KMS-11 (cell line): ENCODE data around the gene KCNMB2.
A peak's percentile ranks its signal among the peaks of the same experiment; 100 is the strongest.

Source experiments
- H2AFZ ChIP-seq: fragments of 200-600 bp; sonication (generic); 2 replicates; pipeline ENCODE4 v1.6.1; 2016; ENCODE audit warnings: antibody characterized with exemption, mixed run types, low read depth
- H3K27ac ChIP-seq: fragments of 200-600 bp; sonication (generic); 2 replicates; pipeline ENCODE4 v1.6.1; 2016; ENCODE audit warnings: mild to moderate bottlenecking, mixed run types
- H3K27me3 ChIP-seq: fragments of 200-600 bp; sonication (generic); 2 replicates; pipeline ENCODE4 v1.6.1; 2017; ENCODE audit warnings: mild to moderate bottlenecking, low read depth, mixed run types, moderate library complexity; ENCODE audit not compliant: insufficient read depth
- H3K36me3 ChIP-seq: fragments of 200-600 bp; sonication (generic); 2 replicates; pipeline ENCODE4 v1.6.1; 2017; ENCODE audit warnings: mild to moderate bottlenecking, mixed run types; ENCODE audit not compliant: insufficient read depth
- H3K4me1 ChIP-seq: fragments of 200-600 bp; sonication (generic); 2 replicates; pipeline ENCODE4 v1.6.1; 2016; ENCODE audit warnings: mild to moderate bottlenecking, low read depth, mixed run types; ENCODE audit not compliant: poor library complexity, severe bottlenecking
- H3K4me2 ChIP-seq: fragments of 200-600 bp; sonication (generic); 2 replicates; pipeline ENCODE4 v1.7.0; 2016; ENCODE audit warnings: mild to moderate bottlenecking, mixed run types
- H3K4me3 ChIP-seq: fragments of 200-600 bp; sonication (generic); IDR thresholded peaks from 2 replicates; pipeline ENCODE4 v1.6.1; 2017; ENCODE audit warnings: low read depth, low read length, mixed read lengths; ENCODE audit not compliant: insufficient read depth
- H3K79me2 ChIP-seq: fragments of 200-600 bp; sonication (generic); 2 replicates; pipeline ENCODE4 v1.6.1; 2016; ENCODE audit warnings: low read depth, mixed run types; ENCODE audit not compliant: insufficient read depth
- H3K9ac ChIP-seq: fragments of 200-600 bp; sonication (generic); 2 replicates; pipeline ENCODE4 v1.6.1; 2016; ENCODE audit warnings: mild to moderate bottlenecking, mixed run types
- H4K20me1 ChIP-seq: fragments of 200-600 bp; sonication (generic); 2 replicates; pipeline ENCODE4 v1.6.1; 2016; ENCODE audit warnings: mild to moderate bottlenecking, mixed run types; ENCODE audit not compliant: insufficient read depth
- CTCF ChIP-seq: fragments of 200-600 bp; sonication (generic); conservative IDR thresholded peaks from 2 replicates; pipeline ENCODE4 v1.6.1; 2017; ENCODE audit warnings: low read depth, mild to moderate bottlenecking, antibody characterized with exemption, low read length, moderate library complexity, mixed read lengths

The KCNMB2 gene

GRCh38 chr3:178749471-178749870, 213.2 kb downstream of the KCNMB2 start:
- Histone ChIP-seq H3K79me2 (no peaks in the 10 kb centered on the region), H3K4me1 (peaks cover 18% of the 10 kb centered on the region), H4K20me1 (no peaks in the 10 kb centered on the region), H3K4me3 (no peak overlapping the region), H3K27ac (no peak overlapping the region), H2AFZ (peak overlapping the region; percentile 2; the same call in 1 of the 2 replicates), H3K4me2 (peak overlapping the region; percentile 29; the same call in 1 of the 2 replicates), H3K36me3 (no peaks in the 10 kb centered on the region), H3K27me3 (no peaks in the 10 kb centered on the region), H3K9ac (no peak overlapping the region)
- no peak for TF ChIP-seq CTCF

DNA sequence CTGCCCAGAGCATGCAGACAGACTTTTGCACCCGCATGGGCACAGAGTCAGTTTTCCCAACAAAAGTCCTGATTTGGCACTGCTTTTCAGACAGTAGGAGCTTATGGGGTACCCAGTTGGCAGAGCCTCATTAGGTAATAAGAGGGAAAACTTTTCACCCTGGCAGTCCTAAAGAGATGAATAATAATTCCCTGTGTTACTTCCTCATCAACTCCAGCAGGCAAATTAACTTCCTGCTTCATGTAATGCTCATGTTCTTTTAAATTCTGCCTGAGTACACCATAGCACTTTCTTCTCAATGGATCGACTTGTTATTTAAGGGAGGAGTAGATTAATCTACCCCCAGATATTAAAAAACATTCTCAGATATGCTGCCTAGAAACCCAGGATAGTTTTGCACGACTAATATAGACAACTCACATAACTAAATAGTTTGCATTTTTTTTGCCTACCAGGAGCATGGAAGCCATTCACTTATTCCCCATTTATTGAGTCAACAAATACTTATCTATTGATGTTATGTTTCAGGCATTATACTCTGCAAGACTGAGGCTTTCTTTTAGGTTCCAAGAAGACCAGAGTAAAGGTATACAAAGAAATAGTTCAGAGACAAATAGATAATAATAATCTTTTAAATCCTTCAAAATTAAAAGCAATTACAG, 214.5 kb downstream of the KCNMB2 start:
- H3K9ac ChIP-seq, result no peak overlapping the region
- no peaks in the 10 kb centered on the region for H4K20me1 ChIP-seq
- H3K27me3 ChIP-seq, result no peaks in the 10 kb centered on the region
- H3K36me3 ChIP-seq, result no peaks in the 10 kb centered on the region
- H3K4me1 ChIP-seq, result peaks cover 18% of the 10 kb centered on the region
- H3K27ac ChIP-seq, result no peak overlapping the region
- H3K4me2 ChIP-seq, result no peak overlapping the region
- TF ChIP-seq CTCF, result no peak
- no peak overlapping the region for H3K4me3 ChIP-seq
- H2AFZ ChIP-seq, result no peak overlapping the region
- H3K79me2 ChIP-seq, result no peaks in the 10 kb centered on the region

GRCh38 chr3:178752843-178753242, 216.6 kb downstream of the KCNMB2 start:
- Histone ChIP-seq H3K79me2 (no peaks in the 10 kb centered on the region), H3K9ac (no peak overlapping the region), H3K4me2 (no peak overlapping the region), H3K36me3 (no peaks in the 10 kb centered on the region), H4K20me1 (no peaks in the 10 kb centered on the region), H3K4me1 (peaks cover 18% of the 10 kb centered on the region), H3K27me3 (no peaks in the 10 kb centered on the region), H3K4me3 (no peak overlapping the region), H3K27ac (no peak overlapping the region), H2AFZ (no peak overlapping the region)
- no peak for TF ChIP-seq CTCF

DNA sequence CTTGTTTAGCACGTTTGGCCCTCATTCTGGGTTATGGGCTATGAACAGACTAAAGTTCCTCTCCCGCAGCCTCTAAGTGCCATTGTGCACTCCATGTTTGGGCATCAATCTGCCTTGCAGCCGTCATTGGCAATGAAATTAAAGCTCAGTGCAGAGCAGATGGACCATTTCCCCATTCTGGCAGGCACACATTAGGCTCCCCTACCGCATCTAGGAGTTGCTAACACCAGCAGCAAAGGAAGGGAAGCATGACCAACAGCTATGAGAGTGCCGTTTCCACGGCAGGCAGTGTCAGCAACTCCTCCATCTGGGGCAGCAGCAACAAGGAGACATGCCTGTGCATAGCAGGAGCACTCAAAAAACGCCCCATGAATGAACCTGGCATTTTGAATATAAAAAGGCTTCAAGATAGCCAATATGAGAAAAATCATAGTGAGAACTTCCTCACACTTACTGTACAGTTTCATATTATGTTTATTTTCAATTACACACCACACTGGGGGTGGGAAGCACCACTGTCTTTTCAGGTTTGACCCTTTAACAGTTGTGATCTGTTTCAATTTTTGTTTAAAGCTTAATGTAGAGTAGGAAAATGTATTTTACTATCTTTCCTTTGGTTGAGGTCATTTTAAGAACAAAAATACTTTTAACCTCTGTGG, 218.7 kb downstream of the KCNMB2 start:
- Histone ChIP-seq H3K4me2 (no peak overlapping the region), H3K79me2 (no peaks in the 10 kb centered on the region), H3K27ac (no peak overlapping the region), H4K20me1 (no peaks in the 10 kb centered on the region), H3K9ac (no peak overlapping the region), H3K4me1 (no peaks in the 10 kb centered on the region), H3K4me3 (no peak overlapping the region), H3K27me3 (no peaks in the 10 kb centered on the region), H2AFZ (no peak overlapping the region), H3K36me3 (no peaks in the 10 kb centered on the region)
- no peak for TF ChIP-seq CTCF
